HL-60 (cell line): ENCODE data around the gene IGSF10.

Source experiments
- DNase-seq, 2 experiments: peaks; one replicate each; pipeline ENCODE4 v3.0.0-alpha.2; 2010 to 2020; ENCODE audit warnings: low read depth in 1 of 2, low spot score in 1 of 2
- H3K27ac ChIP-seq: fragments of 250-450 bp; sonication (Bioruptor Pico); replicated peaks from 2 replicates; pipeline ENCODE4 v1.5.1; 2020; ENCODE audit warnings: mild to moderate bottlenecking, moderate library complexity
- H3K27me3 ChIP-seq: fragments of 250-450 bp; sonication (Bioruptor Pico); 2 replicates; pipeline ENCODE4 v1.5.1; 2021; ENCODE audit warnings: mild to moderate bottlenecking, moderate library complexity; ENCODE audit not compliant: insufficient read depth, poor library complexity, severe bottlenecking
- H3K4me3 ChIP-seq: replicated peaks from 2 replicates; pipeline ENCODE4 v1.5.1; 2011; ENCODE audit warnings: mild to moderate bottlenecking, control low read depth, low read length; ENCODE audit not compliant: insufficient read depth
- GABPA ChIP-seq: IDR thresholded peaks from 2 replicates; pipeline ENCODE4 v1.6.1; 2012; ENCODE audit warnings: low read depth
- POLR2AphosphoS5 ChIP-seq: IDR thresholded peaks from 2 replicates; pipeline ENCODE4 v1.6.1; 2012; ENCODE audit warnings: low read depth
- SPI1 ChIP-seq: IDR thresholded peaks from 2 replicates; pipeline ENCODE4 v1.6.1; 2012; ENCODE audit warnings: low read depth, mild to moderate bottlenecking, borderline replicate concordance
- TF ChIP-seq, protein P1 (sequence below): IDR thresholded peaks from 2 replicates; pipeline ENCODE4 v1.6.1; 2012; ENCODE audit warnings: low read depth; ENCODE audit not compliant: insufficient replicate concordance
- TF ChIP-seq, protein P2 (sequence below): IDR thresholded peaks from one replicate; pipeline ENCODE4 v1.5.1; 2011; ENCODE audit warnings: low read length, control low read depth, inconsistent platforms; ENCODE audit not compliant: insufficient read depth

IGSF10 gene

DNA sequence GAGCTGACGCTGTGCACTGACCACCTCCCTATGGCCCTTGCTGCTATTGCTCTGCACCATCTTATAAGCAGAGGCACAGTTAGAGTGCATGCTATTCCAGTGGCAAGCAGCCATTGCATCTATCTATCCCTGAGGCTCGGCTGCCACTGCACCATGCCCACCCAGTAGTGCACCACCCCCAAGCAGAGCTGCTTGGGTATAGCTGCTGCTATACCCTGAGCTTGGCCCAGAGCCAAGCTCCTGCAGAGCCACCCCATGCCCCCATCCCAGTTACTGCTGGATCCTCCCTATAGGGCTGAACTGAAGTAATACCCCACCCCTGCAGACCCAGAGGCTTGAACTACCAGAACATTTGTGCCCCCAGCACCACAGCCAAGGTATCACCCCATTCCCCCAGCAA is 19.6 kb upstream of the IGSF10 start:
- TF ChIP-seq POLR2AphosphoS5 (no peak), GABPA (no peak), SPI1 (no peak)
- TF ChIP-seq, protein P1, sequence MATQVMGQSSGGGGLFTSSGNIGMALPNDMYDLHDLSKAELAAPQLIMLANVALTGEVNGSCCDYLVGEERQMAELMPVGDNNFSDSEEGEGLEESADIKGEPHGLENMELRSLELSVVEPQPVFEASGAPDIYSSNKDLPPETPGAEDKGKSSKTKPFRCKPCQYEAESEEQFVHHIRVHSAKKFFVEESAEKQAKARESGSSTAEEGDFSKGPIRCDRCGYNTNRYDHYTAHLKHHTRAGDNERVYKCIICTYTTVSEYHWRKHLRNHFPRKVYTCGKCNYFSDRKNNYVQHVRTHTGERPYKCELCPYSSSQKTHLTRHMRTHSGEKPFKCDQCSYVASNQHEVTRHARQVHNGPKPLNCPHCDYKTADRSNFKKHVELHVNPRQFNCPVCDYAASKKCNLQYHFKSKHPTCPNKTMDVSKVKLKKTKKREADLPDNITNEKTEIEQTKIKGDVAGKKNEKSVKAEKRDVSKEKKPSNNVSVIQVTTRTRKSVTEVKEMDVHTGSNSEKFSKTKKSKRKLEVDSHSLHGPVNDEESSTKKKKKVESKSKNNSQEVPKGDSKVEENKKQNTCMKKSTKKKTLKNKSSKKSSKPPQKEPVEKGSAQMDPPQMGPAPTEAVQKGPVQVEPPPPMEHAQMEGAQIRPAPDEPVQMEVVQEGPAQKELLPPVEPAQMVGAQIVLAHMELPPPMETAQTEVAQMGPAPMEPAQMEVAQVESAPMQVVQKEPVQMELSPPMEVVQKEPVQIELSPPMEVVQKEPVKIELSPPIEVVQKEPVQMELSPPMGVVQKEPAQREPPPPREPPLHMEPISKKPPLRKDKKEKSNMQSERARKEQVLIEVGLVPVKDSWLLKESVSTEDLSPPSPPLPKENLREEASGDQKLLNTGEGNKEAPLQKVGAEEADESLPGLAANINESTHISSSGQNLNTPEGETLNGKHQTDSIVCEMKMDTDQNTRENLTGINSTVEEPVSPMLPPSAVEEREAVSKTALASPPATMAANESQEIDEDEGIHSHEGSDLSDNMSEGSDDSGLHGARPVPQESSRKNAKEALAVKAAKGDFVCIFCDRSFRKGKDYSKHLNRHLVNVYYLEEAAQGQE: no peak
- TF ChIP-seq, protein P2, sequence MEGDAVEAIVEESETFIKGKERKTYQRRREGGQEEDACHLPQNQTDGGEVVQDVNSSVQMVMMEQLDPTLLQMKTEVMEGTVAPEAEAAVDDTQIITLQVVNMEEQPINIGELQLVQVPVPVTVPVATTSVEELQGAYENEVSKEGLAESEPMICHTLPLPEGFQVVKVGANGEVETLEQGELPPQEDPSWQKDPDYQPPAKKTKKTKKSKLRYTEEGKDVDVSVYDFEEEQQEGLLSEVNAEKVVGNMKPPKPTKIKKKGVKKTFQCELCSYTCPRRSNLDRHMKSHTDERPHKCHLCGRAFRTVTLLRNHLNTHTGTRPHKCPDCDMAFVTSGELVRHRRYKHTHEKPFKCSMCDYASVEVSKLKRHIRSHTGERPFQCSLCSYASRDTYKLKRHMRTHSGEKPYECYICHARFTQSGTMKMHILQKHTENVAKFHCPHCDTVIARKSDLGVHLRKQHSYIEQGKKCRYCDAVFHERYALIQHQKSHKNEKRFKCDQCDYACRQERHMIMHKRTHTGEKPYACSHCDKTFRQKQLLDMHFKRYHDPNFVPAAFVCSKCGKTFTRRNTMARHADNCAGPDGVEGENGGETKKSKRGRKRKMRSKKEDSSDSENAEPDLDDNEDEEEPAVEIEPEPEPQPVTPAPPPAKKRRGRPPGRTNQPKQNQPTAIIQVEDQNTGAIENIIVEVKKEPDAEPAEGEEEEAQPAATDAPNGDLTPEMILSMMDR: no peak
- DNase-seq: no peak
- no peaks in the 10 kb centered on the region for H3K27me3 ChIP-seq
- H3K27ac ChIP-seq: no peak overlapping the region
- no peak overlapping the region for H3K4me3 ChIP-seq

DNA sequence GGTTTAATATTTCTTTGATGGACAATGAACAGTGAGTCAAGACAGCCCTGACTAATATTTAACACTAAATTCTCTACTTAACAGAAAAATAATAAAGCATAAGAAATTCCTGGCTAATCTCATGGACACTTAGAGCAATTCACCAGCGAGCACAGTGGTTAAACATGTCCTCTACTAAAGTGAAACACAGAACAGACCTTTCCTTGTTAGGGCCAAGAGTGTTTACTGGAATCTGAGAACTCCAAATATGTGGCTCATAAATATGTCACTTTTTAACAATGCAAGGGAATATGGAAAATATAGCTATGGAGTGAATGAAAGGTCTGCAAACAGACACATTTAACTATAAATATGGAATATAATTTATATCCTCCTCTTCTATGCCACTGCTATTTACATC is 18.6 kb upstream of the IGSF10 start:
- TF ChIP-seq POLR2AphosphoS5: no peak
- no peak for TF ChIP-seq GABPA
- no peak for TF ChIP-seq SPI1
- TF ChIP-seq, protein P2: no peak
- TF ChIP-seq, protein P1: no peak
- Histone ChIP-seq H3K27ac (no peak overlapping the region), H3K4me3 (no peak overlapping the region), H3K27me3 (no peaks in the 10 kb centered on the region)
- DNase-seq: no peak

DNA sequence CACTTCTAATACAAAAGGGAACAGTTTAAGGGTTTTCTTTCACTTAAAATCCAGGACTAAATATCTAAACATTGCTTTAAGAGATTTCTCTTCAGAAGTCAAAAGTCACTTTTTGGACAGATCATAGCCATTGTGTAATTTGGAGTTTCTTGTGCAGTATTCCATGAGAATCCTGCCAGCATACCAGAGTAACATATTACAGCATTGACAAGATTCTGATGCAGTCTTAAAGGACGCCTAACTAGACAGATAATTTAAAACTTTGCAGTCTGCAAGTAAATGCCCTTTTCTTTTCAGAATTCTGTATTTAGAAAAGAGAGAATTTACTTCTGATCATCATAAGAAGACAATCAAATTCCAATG is 17.5 kb upstream of the IGSF10 start:
- Histone ChIP-seq H3K27me3 (no peaks in the 10 kb centered on the region), H3K27ac (no peak overlapping the region), H3K4me3 (no peak overlapping the region)
- TF ChIP-seq, protein P1: no peak
- TF ChIP-seq, protein P2: no peak
- TF ChIP-seq POLR2AphosphoS5 (no peak), SPI1 (no peak), GABPA (no peak)
- DNase-seq: no peak
